Liver (tissue), 9 donors: ENCODE measurements around the gene TMEM178B. TPM values are rescaled to one million over a fixed set of nuclear protein-coding genes. Genes with fewer than 3 reads are reported as not detected.

Experiments
- DNase-seq: peaks from one replicate; pipeline ENCODE4 v3.0.0-alpha.2; 2017; ENCODE audit warnings: low spot score
- H3K27ac ChIP-seq, 2 donors: one replicate each; pipeline ENCODE4 v1.7.0; 2013; ENCODE audit warnings: inconsistent platforms in 2 of 2, low read length in 2 of 2, control low read depth in 1 of 2, low read depth in 1 of 2, mild to moderate bottlenecking in 1 of 2
- H3K27me3 ChIP-seq, 4 donors: one replicate each; pipeline versions ENCODE4 v1.6.1 to v1.7.0; 2013; ENCODE audit warnings: low read length in 3 of 4, inconsistent platforms in 1 of 4, mild to moderate bottlenecking in 1 of 4, moderate library complexity in 1 of 4; ENCODE audit not compliant: control insufficient read depth in 4 of 4, insufficient read depth in 4 of 4
- H3K36me3 ChIP-seq, 4 donors: one replicate each; pipeline versions ENCODE4 v1.6.1 to v1.7.0; 2013; ENCODE audit warnings: low read length in 3 of 4, mild to moderate bottlenecking in 3 of 4, low read depth in 1 of 4, moderate library complexity in 1 of 4; ENCODE audit not compliant: control insufficient read depth in 4 of 4, insufficient read depth in 3 of 4
- H3K4me1 ChIP-seq, 4 donors: one replicate each; pipeline versions ENCODE4 v1.6.1 to v1.7.0; 2013; ENCODE audit warnings: low read length in 3 of 4, mild to moderate bottlenecking in 3 of 4, moderate library complexity in 1 of 4; ENCODE audit not compliant: control insufficient read depth in 4 of 4, insufficient read depth in 4 of 4
- H3K4me3 ChIP-seq, 3 donors: one replicate each; pipeline versions ENCODE4 v1.6.1 to v1.7.0; 2013; ENCODE audit warnings: low read length in 3 of 3, control low read depth in 1 of 3, low read depth in 1 of 3, mild to moderate bottlenecking in 1 of 3
- H3K9ac ChIP-seq, 2 donors: one replicate each; pipeline ENCODE4 v1.7.0; 2013; ENCODE audit warnings: low read length in 2 of 2, mild to moderate bottlenecking in 2 of 2, moderate library complexity in 2 of 2, control low read depth in 1 of 2, low read depth in 1 of 2
- H3K9me3 ChIP-seq, 4 donors: one replicate each; pipeline versions ENCODE4 v1.6.1 to v1.7.0; 2013; ENCODE audit warnings: low read length in 3 of 4; ENCODE audit not compliant: control insufficient read depth in 4 of 4
- EGR1 ChIP-seq, 2 donors: IDR thresholded peaks; 2 replicates each; pipeline ENCODE4 v1.6.1; 2016 to 2018; ENCODE audit warnings: antibody characterized with exemption in 2 of 2, low read depth in 2 of 2
- FOXA1 ChIP-seq: IDR thresholded peaks from 2 replicates; pipeline ENCODE4 v1.6.1; 2016; ENCODE audit warnings: antibody characterized with exemption
- FOXA2 ChIP-seq: IDR thresholded peaks from 2 replicates; pipeline ENCODE4 v1.6.1; 2016; ENCODE audit warnings: antibody characterized with exemption
- GABPA ChIP-seq, 2 donors: IDR thresholded peaks in 1 of 2; conservative IDR thresholded peaks in 1 of 2; 2 replicates each; pipeline ENCODE4 v1.6.1; 2016; ENCODE audit warnings: antibody characterized with exemption in 2 of 2, mild to moderate bottlenecking in 1 of 2, moderate library complexity in 1 of 2
- HNF4A ChIP-seq, 2 donors: conservative IDR thresholded peaks; 2 replicates each; pipeline ENCODE4 v1.6.1; 2016; ENCODE audit warnings: antibody characterized with exemption in 2 of 2, mild to moderate bottlenecking in 2 of 2
- HNF4G ChIP-seq: IDR thresholded peaks from 2 replicates; pipeline ENCODE4 v1.6.1; 2016; ENCODE audit warnings: antibody characterized with exemption
- JUND ChIP-seq, 2 donors: IDR thresholded peaks; 2 replicates each; pipeline ENCODE4 v1.6.1; 2016; ENCODE audit warnings: antibody characterized with exemption in 2 of 2
- MAX ChIP-seq: IDR thresholded peaks from 2 replicates; pipeline ENCODE4 v1.6.1; 2016; ENCODE audit warnings: antibody characterized with exemption
- NR2F2 ChIP-seq: IDR thresholded peaks from 2 replicates; pipeline ENCODE4 v1.6.1; 2016; ENCODE audit warnings: antibody characterized with exemption
- RAD21 ChIP-seq, 2 donors: IDR thresholded peaks; 2 replicates each; pipeline ENCODE4 v1.6.1; 2016; ENCODE audit warnings: antibody characterized with exemption in 2 of 2, mild to moderate bottlenecking in 2 of 2
- REST ChIP-seq: IDR thresholded peaks from 2 replicates; pipeline ENCODE4 v1.6.1; 2016; ENCODE audit warnings: antibody characterized with exemption, mild to moderate bottlenecking
- RXRA ChIP-seq, 2 donors: IDR thresholded peaks; 2 replicates each; pipeline ENCODE4 v1.6.1; 2017 to 2018; ENCODE audit warnings: antibody characterized with exemption in 2 of 2, mild to moderate bottlenecking in 1 of 2
- SP1 ChIP-seq: IDR thresholded peaks from 2 replicates; pipeline ENCODE4 v1.6.1; 2018; ENCODE audit warnings: antibody characterized with exemption, mild to moderate bottlenecking
- TAF1 ChIP-seq: conservative IDR thresholded peaks from 2 replicates; pipeline ENCODE4 v1.6.1; 2016; ENCODE audit warnings: antibody characterized with exemption, mild to moderate bottlenecking
- YY1 ChIP-seq: IDR thresholded peaks from 2 replicates; pipeline ENCODE4 v1.6.1; 2016; ENCODE audit warnings: antibody characterized with exemption, mild to moderate bottlenecking
- ZBTB33 ChIP-seq: IDR thresholded peaks from 2 replicates; pipeline ENCODE4 v1.6.1; 2016; ENCODE audit warnings: antibody characterized with exemption
- WGBS: extraction: QIAGEN DNeasy Blood & Tissue Kit; methylation state at CpG from one replicate; pipeline ENCODE4 v1.1.7; 2013; 5-methylcytosine and 5-hydroxymethylcytosine counted together
- polyA plus RNA-seq, 2 donors: library from polyadenylated mRNA; stranded (reverse) in 1 of 2; unstranded in 1 of 2; fragments of 200-250 nt in 1 of 2; fragments of >200 nt in 1 of 2; fragmentation: Nextera tagmentation in 1 of 2; extraction: Ambion mirVana in 1 of 2; gene quantifications; one replicate each; pipeline versions ENCODE4 v1.2.1 to v1.2.3, GENCODE V29; 2013 to 2015
- total RNA-seq, 2 donors: library from RNA; depleted of rRNA; stranded (reverse); fragments of >200 nt; gene quantifications; one replicate each; pipeline ENCODE4 v1.2.3, GENCODE V29; 2014
- TF ChIP-seq, protein P1 (sequence below): IDR thresholded peaks from 2 replicates; pipeline ENCODE4 v1.6.1; 2016; ENCODE audit warnings: antibody characterized with exemption
- TF ChIP-seq, protein P2 (sequence below): fragments of 150-350 bp; IDR thresholded peaks from 2 replicates; pipeline ENCODE4 v1.5.1; 2017; ENCODE audit warnings: improper control_type of control experiment, low read depth, low read length; ENCODE audit not compliant: missing input control
- donor health status: healthy.
- donor health status: healthy.
- donor health status: healthy.
- donor health status: healthy.
- donor health status: healthy.

TMEM178B gene
- total and polyA plus RNA-seq, 4 donors, result under 0.01 to 0.02 (median under 0.01) TPM; not detected in 1

GRCh38 chr7:141074997-141075396 is 1.1 kb downstream of the TMEM178B start:
- Histone ChIP-seq H3K9me3 (no peaks in the 10 kb centered on the region), H3K4me1 (peaks cover 16 to 38% (median 35%) of the 10 kb centered on the region in 4 donors), H3K9ac (no peak overlapping the region), H3K27ac (no peak overlapping the region), H3K4me3 (no peak overlapping the region), H3K36me3 (no peaks in the 10 kb centered on the region), H3K27me3 (peaks cover 3 to 30% (median 14%) of the 10 kb centered on the region in 4 donors)
- TF ChIP-seq JUND (IDR thresholded peaks at IDR 0.05) (no peak), RAD21 (IDR thresholded peaks at IDR 0.05) (no peak), SP1 (no peak), HNF4A (conservative IDR thresholded peaks at IDR 0.05) (no peak), YY1 (no peak), MAX (no peak), REST (no peak), FOXA1 (no peak), NR2F2 (no peak), HNF4G (no peak), GABPA (IDR thresholded peaks at IDR 0.05 in 1 of 2, conservative IDR thresholded peaks at IDR 0.05 in 1 of 2) (no peak), TAF1 (no peak), ZBTB33 (no peak), EGR1 (IDR thresholded peaks at IDR 0.05; ENCODE audit: low read depth in 2 of 2) (no peak)
- TF ChIP-seq, protein P1, sequence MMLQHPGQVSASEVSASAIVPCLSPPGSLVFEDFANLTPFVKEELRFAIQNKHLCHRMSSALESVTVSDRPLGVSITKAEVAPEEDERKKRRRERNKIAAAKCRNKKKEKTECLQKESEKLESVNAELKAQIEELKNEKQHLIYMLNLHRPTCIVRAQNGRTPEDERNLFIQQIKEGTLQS, result no peak
- 32% methylated on average over 4 of the region's 4 CpGs for WGBS
- no peak for DNase-seq

DNA sequence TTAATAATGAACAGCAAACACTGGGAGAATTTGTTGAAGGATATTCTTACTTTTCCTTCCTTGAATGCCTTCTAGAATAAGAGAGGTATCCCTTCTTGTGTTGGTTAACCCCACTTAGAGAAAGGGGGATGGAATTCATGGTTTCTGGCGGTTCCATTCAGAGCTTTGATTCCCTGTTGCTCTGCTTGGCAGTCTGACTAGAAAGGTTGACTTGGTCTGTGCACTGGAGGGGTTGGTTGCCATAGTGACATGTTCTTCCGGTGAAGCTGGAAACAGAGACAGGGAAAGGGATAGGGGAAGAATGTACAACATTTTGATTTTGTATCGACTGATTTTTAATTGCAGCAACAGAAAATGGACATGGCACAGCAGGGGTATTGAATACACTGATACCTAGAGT is 2.5 kb downstream of the TMEM178B start:
- Histone ChIP-seq H3K27ac (no peak overlapping the region), H3K4me3 (no peak overlapping the region), H3K4me1 (peaks cover 16 to 35% (median 32%) of the 10 kb centered on the region in 4 donors), H3K9me3 (no peaks in the 10 kb centered on the region), H3K27me3 (peaks cover 3 to 22% (median 10%) of the 10 kb centered on the region in 4 donors), H3K36me3 (no peaks in the 10 kb centered on the region), H3K9ac (no peak overlapping the region)
- 35% methylated on average over 3 of the region's 3 CpGs for WGBS
- DNase-seq, result no peak
- TF ChIP-seq FOXA2 (no peak), HNF4A (conservative IDR thresholded peaks at IDR 0.05) (no peak), GABPA (IDR thresholded peaks at IDR 0.05 in 1 of 2, conservative IDR thresholded peaks at IDR 0.05 in 1 of 2) (no peak), RXRA (IDR thresholded peaks at IDR 0.05) (no peak), HNF4G (no peak), YY1 (no peak), ZBTB33 (no peak), REST (no peak), NR2F2 (no peak), FOXA1 (no peak), JUND (IDR thresholded peaks at IDR 0.05) (no peak), RAD21 (IDR thresholded peaks at IDR 0.05) (no peak)
- TF ChIP-seq, protein P1, result no peak
- TF ChIP-seq, protein P2, sequence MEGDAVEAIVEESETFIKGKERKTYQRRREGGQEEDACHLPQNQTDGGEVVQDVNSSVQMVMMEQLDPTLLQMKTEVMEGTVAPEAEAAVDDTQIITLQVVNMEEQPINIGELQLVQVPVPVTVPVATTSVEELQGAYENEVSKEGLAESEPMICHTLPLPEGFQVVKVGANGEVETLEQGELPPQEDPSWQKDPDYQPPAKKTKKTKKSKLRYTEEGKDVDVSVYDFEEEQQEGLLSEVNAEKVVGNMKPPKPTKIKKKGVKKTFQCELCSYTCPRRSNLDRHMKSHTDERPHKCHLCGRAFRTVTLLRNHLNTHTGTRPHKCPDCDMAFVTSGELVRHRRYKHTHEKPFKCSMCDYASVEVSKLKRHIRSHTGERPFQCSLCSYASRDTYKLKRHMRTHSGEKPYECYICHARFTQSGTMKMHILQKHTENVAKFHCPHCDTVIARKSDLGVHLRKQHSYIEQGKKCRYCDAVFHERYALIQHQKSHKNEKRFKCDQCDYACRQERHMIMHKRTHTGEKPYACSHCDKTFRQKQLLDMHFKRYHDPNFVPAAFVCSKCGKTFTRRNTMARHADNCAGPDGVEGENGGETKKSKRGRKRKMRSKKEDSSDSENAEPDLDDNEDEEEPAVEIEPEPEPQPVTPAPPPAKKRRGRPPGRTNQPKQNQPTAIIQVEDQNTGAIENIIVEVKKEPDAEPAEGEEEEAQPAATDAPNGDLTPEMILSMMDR, result no peak
